IPS DF 6.9 (cell line): ENCODE measurements around the gene FAM234A.
"Not testable (repeated sequence)": the region's sequence is repeated elsewhere in the genome, so short reads cannot be mapped to it uniquely, and the experiment has no call there.

Experiments used
- DNase-seq: peaks from one replicate; pipeline ENCODE4 v3.0.0-alpha.2; 2013; ENCODE audit warnings: low read depth, low spot score
- H3K27ac ChIP-seq: one replicate; pipeline ENCODE4 v1.5.1; 2013; ENCODE audit warnings: low read length, control low read depth
- H3K27me3 ChIP-seq: 2 replicates; pipeline ENCODE4 v1.6.1; 2013; ENCODE audit warnings: mild to moderate bottlenecking, low read length; ENCODE audit not compliant: control insufficient read depth, insufficient read depth
- H3K36me3 ChIP-seq: 2 replicates; pipeline ENCODE4 v1.6.1; 2013; ENCODE audit warnings: low read length; ENCODE audit not compliant: control insufficient read depth, insufficient read depth
- H3K4me1 ChIP-seq: 2 replicates; pipeline ENCODE4 v1.6.1; 2013; ENCODE audit warnings: low read length; ENCODE audit not compliant: control insufficient read depth, insufficient read depth
- H3K4me3 ChIP-seq: 2 replicates; pipeline ENCODE4 v1.5.1; 2013; ENCODE audit warnings: mild to moderate bottlenecking, low read length
- H3K9me3 ChIP-seq: 2 replicates; pipeline ENCODE4 v1.6.1; 2013; ENCODE audit warnings: low read length, inconsistent platforms; ENCODE audit not compliant: control insufficient read depth, insufficient read depth
- WGBS: extraction: QIAGEN DNeasy Blood & Tissue Kit; methylation state at CpG from one replicate; pipeline ENCODE4 v1.1.7; 2013; ENCODE audit warnings: mixed read lengths, missing lambda C conversion rate; ENCODE audit not compliant: insufficient read length, insufficient coverage; 5-methylcytosine and 5-hydroxymethylcytosine counted together

The FAM234A gene

DNA sequence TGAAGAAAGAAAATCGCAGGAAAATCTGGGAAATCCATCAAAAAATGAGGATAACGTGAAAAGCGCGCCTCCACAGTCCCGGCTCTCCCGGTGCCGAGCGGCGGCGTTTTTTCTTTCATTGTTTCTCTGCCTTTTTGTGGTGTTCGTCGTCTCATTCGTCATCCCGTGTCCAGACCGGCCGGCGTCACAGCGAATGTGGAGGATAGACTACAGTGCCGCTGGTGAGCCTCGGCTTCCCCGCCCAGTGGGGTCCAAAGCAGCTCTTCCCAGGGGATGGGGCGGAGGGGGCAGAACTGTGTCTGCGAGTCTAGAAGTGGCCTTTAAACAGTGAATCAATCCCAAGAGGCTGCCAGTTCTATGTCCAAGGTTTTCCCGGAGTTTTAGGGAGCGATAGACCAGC, 19.8 kb downstream of the FAM234A start:
- no peak for DNase-seq
- Histone ChIP-seq H3K27ac (no peak overlapping the region), H3K4me3 (no peak overlapping the region), H3K4me1 (no peaks in the 10 kb centered on the region), H3K27me3 (no peaks in the 10 kb centered on the region), H3K36me3 (no peaks in the 10 kb centered on the region; the same call in 1 of the 2 replicates), H3K9me3 (no peaks in the 10 kb centered on the region)
- WGBS, result no CpG with 5 or more reads among the region's 25 CpGs

DNA sequence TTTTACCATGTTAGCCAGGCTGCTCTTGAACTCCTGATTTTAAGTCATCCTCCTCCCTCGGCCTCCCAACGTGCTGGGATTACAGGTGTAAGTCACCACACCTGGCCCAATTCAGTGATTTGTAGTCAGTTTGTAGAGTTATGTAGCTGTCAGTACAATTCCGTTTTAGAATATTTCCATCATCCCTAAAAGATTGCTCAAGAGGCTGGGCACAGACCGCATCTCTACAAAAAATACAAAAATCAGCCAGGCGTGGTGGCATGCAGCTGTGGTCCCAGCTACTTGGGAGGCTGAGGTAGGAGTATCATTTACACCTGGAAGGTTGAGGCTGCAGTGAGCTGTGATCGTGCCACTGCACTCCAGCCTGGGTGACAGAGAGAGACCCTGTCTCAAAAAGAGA, 20.6 kb downstream of the FAM234A start:
- H3K27me3 ChIP-seq, result no peaks in the 10 kb centered on the region
- no peak for DNase-seq
- H3K9me3 ChIP-seq, result no peaks in the 10 kb centered on the region
- H3K36me3 ChIP-seq, result peaks cover 5% of the 10 kb centered on the region
- no CpG with 5 or more reads among the region's 6 CpGs for WGBS
- H3K27ac ChIP-seq, result no peak overlapping the region
- H3K4me1 ChIP-seq, result no peaks in the 10 kb centered on the region
- H3K4me3 ChIP-seq, result no peak overlapping the region

DNA sequence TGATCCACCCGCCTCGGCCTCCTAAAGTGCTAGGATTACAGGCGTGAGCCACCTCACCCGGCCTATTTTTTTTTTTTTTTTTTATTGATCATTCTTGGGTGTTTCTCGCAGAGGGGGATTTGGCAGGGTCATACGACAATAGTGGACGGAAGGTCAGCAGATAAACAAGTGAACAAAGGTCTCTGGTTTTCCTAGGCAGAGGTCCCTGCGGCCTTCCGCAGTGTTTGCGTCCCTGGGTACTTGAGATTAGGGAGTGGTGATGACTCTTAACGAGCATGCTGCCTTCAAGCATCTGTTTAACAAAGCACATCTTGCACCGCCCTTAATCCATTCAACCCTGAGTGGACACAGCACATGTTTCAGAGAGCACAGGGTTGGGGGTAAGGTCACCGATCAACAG, 23.5 kb downstream of the FAM234A start:
- no CpG with 5 or more reads among the region's 13 CpGs for WGBS
- H3K36me3 ChIP-seq, result peaks cover 17% of the 10 kb centered on the region
- not testable (repeated sequence) for H3K4me3 ChIP-seq, DNase-seq, H3K27me3 ChIP-seq, H3K4me1 ChIP-seq, H3K9me3 ChIP-seq, H3K27ac ChIP-seq

DNA sequence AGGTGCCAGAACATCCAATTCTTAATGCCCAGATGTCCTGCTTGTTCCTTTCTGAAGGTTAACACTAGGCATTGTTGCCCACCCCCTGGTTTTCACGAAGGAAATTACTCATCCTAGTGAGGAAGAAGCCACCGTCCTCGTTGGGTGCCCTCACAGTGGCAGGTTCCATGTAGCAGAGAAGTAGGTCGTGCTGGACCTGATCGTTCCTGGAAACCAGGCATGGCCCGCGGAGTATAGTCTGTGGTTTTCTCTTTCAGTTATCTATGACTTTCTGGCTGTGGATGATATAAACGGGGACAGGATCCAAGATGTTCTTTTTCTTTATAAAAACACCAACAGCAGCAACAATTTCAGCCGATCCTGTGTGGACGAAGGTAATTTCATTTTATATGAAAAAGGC, 24.6 kb downstream of the FAM234A start:
- DNase-seq, result no peak
- Histone ChIP-seq H3K27ac (no peak overlapping the region), H3K36me3 (peaks cover 24% of the 10 kb centered on the region), H3K9me3 (no peaks in the 10 kb centered on the region), H3K27me3 (no peaks in the 10 kb centered on the region), H3K4me1 (no peaks in the 10 kb centered on the region), H3K4me3 (no peak overlapping the region)
- no CpG with 5 or more reads among the region's 10 CpGs for WGBS

DNA sequence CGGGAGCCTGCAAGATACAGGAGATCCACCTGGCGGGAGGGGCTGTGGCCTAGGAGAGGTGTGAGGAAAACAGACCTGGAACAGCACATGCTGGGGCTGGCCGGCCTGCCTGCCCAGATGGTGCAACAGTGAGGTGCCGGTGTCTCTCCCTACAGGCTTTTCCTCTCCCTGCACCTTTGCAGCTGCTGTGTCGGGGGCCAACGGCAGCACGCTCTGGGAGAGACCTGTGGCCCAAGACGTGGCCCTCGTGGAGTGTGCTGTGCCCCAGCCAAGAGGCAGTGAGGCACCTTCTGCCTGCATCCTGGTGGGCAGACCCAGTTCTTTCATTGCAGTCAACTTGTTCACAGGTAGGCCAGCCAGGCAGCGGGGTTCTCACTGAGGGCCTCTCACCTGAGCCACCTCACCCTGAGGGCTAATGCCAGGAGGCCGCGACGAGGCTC, 25.2 kb downstream of the FAM234A start:
- Histone ChIP-seq H3K27ac (no peak overlapping the region), H3K9me3 (no peaks in the 10 kb centered on the region), H3K4me3 (no peak overlapping the region), H3K36me3 (peaks cover 24% of the 10 kb centered on the region), H3K4me1 (no peaks in the 10 kb centered on the region), H3K27me3 (no peaks in the 10 kb centered on the region)
- DNase-seq, result no peak
- no CpG with 5 or more reads among the region's 13 CpGs for WGBS

DNA sequence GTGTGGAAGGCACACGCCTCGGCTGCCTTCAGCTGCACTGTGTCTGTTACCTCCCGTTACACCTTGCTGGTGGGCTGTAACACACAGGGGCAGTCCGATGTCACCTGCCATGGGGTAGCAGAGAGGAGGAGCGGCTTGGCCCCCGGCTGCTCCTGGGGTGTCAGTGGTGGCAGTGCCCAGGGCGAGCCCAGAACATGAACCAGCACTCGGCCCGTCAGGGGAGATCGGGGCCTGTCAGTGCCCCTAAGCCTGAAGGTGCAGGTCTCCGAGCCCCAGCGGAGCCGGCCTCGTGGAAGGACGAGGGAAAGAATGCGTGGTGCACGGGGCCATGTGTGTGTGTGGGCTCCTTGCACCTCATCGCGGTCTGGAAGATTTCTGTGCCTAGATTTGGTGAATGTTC, 25.7 kb downstream of the FAM234A start:
- no peaks in the 10 kb centered on the region for H3K9me3 ChIP-seq
- no CpG with 5 or more reads among the region's 19 CpGs for WGBS

DNA sequence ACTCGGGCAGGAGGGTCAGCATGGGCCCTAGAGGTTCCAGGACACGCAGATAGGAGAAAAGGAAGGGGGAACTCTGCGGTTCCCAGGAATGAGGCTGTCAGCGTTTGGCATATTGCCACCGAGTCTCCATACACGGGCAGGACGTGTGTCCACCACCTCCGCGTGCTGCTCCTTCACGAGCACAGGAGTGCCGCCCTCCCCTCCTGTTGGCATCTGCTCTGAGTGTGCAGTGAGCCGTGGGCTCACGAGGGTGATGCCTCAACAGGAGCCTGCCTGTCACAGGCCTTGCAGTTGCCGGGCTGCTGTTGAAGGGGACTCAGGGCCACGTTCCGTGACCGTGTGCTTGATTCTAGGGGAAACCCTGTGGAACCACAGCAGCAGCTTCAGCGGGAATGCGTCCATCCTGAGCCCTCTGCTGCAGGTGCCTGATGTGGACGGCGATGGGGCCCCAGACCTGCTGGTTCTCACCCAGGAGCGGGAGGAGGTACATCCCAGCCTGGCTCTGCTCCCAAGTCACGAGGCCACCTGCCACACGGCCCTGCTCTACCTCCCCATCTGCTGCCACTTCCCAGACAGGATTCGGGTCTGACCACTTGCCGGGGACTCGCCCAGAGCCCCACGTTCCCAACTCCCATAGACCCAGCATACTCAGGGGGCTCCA, 26.5 kb downstream of the FAM234A start:
- H3K27me3 ChIP-seq, result no peaks in the 10 kb centered on the region
- H3K27ac ChIP-seq, result no peak overlapping the region
- no peaks in the 10 kb centered on the region for H3K4me1 ChIP-seq
- no peak for DNase-seq
- H3K4me3 ChIP-seq, result no peak overlapping the region
- WGBS, result no CpG with 5 or more reads among the region's 28 CpGs
- H3K9me3 ChIP-seq, result no peaks in the 10 kb centered on the region
- peaks cover 24% of the 10 kb centered on the region for H3K36me3 ChIP-seq

More for the DNA sequence above, 25.7 kb downstream of the FAM234A start:
- no peak overlapping the region for H3K4me3 ChIP-seq
- DNase-seq, result no peak
- peaks cover 24% of the 10 kb centered on the region for H3K36me3 ChIP-seq
- no peak overlapping the region for H3K27ac ChIP-seq
- no peaks in the 10 kb centered on the region for H3K4me1 ChIP-seq
- H3K27me3 ChIP-seq, result no peaks in the 10 kb centered on the region

DNA sequence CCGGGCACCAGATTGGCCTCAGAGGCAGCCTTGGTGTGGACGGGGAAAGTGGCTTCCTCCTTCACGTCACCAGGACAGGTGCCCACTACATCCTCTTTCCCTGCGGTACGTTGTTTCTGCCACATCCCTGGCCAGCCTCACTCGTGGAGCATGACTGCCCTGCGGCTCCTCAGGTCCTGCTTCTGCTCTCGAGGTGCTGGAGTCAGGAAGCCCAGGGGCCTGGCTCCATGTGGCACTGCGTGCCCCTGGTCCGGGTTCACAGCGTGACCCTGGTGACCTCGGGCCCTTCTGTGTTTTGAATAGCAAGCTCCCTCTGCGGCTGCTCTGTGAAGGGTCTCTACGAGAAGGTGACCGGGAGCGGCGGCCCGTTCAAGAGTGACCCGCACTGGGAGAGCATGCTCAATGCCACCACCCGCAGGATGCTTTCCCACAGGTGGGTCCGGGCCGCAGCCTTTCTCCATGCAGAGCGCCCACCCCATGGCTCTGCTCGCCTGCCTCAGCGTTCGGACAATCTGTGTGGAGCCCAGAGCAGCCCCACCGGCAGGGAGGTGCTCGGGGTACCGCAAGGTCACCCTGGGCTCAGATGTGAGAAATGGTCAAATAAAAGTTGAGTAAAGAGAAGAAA, 27.6 kb downstream of the FAM234A start:
- Histone ChIP-seq H3K9me3 (no peaks in the 10 kb centered on the region), H3K4me1 (no peaks in the 10 kb centered on the region), H3K27ac (no peak overlapping the region), H3K36me3 (peaks cover 24% of the 10 kb centered on the region), H3K27me3 (no peaks in the 10 kb centered on the region), H3K4me3 (no peak overlapping the region)
- DNase-seq, result no peak
- WGBS, result no CpG with 5 or more reads among the region's 29 CpGs

DNA sequence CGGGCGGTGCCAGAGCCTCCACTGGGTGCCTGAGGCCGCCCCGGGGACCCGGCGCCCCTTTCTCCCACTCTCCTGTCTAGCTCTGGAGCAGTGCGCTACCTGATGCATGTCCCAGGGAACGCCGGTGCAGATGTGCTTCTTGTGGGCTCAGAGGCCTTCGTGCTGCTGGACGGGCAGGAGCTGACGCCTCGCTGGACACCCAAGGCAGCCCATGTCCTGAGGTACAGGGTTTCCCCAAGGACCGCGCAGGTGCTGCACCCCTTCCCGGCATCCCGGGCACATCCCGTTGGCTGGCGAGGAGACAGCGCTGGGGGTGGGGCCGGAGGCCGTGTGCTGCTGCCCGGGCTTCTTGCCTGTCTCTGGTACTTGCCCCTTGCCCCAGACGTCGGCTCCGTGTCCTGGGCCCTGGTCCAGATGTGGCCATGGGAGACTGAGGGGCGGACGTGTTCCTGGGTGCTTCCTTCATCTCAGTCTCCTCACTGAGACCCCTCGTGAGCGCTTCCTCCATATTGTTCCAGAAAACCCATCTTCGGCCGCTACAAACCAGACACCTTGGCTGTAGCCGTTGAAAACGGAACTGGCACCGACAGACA, 28.7 kb downstream of the FAM234A start:
- no peak for DNase-seq
- Histone ChIP-seq H3K36me3 (peaks cover 24% of the 10 kb centered on the region), H3K27me3 (no peaks in the 10 kb centered on the region), H3K4me3 (no peak overlapping the region), H3K9me3 (no peaks in the 10 kb centered on the region), H3K4me1 (no peaks in the 10 kb centered on the region; the same call in 1 of the 2 replicates), H3K27ac (no peak overlapping the region)
- no CpG with 5 or more reads among the region's 35 CpGs for WGBS

DNA sequence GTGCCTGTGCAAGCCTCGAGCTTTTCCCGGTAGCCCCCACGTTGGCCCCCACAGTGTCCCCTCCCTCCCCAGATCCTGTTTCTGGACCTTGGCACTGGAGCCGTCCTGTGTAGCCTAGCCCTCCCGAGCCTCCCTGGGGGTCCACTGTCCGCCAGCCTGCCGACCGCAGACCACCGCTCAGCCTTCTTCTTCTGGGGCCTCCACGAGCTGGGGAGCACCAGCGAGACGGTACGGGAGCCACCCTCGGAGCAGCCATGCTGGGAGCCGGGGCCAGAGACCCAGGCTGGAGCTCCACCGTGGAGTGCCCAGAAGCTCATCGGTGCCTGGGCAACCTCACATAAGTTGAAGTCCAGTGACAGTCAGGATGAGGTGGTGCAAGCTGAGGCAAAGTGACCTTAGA, 29.3 kb downstream of the FAM234A start:
- Histone ChIP-seq H3K36me3 (peaks cover 24% of the 10 kb centered on the region), H3K4me3 (no peak overlapping the region), H3K4me1 (no peaks in the 10 kb centered on the region; the same call in 1 of the 2 replicates), H3K27ac (no peak overlapping the region), H3K27me3 (no peaks in the 10 kb centered on the region), H3K9me3 (no peaks in the 10 kb centered on the region)
- WGBS, result no CpG with 5 or more reads among the region's 17 CpGs
- DNase-seq, result no peak
